Transverse colon (tissue), 4 donors: ENCODE measurements around the gene ADAM12.

Source experiments
- CTCF ChIP-seq, 5 experiments: fragments of 200-600 bp in 3 of 5; fragments of 450-650 bp in 2 of 5; sonication (generic) in 3 of 5; IDR thresholded peaks; 1 replicate in 2 of 5; 2 replicates in 3 of 5; pipeline ENCODE4 v1.5.1; 2016 to 2017; ENCODE audit warnings: antibody characterized with exemption in 5 of 5, inconsistent platforms in 3 of 5, mild to moderate bottlenecking in 2 of 5, moderate library complexity in 1 of 5
- EP300 ChIP-seq: sonication (generic); formaldehyde crosslinking; IDR thresholded peaks from one replicate; pipeline ENCODE4 v1.6.1; 2017; ENCODE audit warnings: antibody characterized with exemption, low read depth
- POLR2A ChIP-seq: fragments of 450-650 bp; IDR thresholded peaks from one replicate; pipeline ENCODE4 v1.6.1; 2016; ENCODE audit warnings: antibody characterized with exemption, mild to moderate bottlenecking, moderate library complexity
- POLR2AphosphoS5 ChIP-seq, 3 donors: sonication (generic); formaldehyde crosslinking; IDR thresholded peaks; one replicate each; pipeline ENCODE4 v1.6.1; 2016; ENCODE audit warnings: antibody characterized with exemption in 3 of 3

GRCh38 chr10:126227762-126228134 lies 160.5 kb downstream of the ADAM12 start:
- TF ChIP-seq CTCF (IDR thresholded peaks at IDR 0.05) (no peak), POLR2AphosphoS5 (IDR thresholded peaks at IDR 0.05) (no peak), EP300 (no peak), POLR2A (no peak)
